Neural crest cell (in vitro differentiated cells): ENCODE data around the gene AMDHD1. TPM values are rescaled to one million over a fixed set of nuclear protein-coding genes. Genes with fewer than 3 reads are reported as not detected.

Experiments used
- DNase-seq: peaks from one replicate; pipeline ENCODE4 v3.0.0; 2021; ENCODE audit warnings: low read depth, mixed read lengths, low spot score
- H3K27ac Mint-ChIP-seq: one replicate; pipeline ENCODE4 v1.8.0; 2021; ENCODE audit warnings: mild to moderate bottlenecking, mixed read lengths; ENCODE audit not compliant: unreplicated experiment
- H3K27me3 Mint-ChIP-seq: 2 replicates; pipeline ENCODE4 v1.8.0; 2021; ENCODE audit warnings: low read depth, mild to moderate bottlenecking, mixed read lengths
- H3K36me3 Mint-ChIP-seq: 2 replicates; pipeline ENCODE4 v1.8.0; 2021; ENCODE audit warnings: low read depth, mild to moderate bottlenecking, mixed read lengths
- H3K4me1 Mint-ChIP-seq: 2 replicates; pipeline ENCODE4 v1.8.0; 2021; ENCODE audit warnings: mixed read lengths
- H3K4me3 Mint-ChIP-seq: one replicate; pipeline ENCODE4 v1.8.0; 2021; ENCODE audit warnings: mild to moderate bottlenecking, mixed read lengths
- H3K9me3 Mint-ChIP-seq: 2 replicates; pipeline ENCODE4 v1.8.0; 2021; ENCODE audit warnings: mixed read lengths
- CTCF ChIP-seq: fragments of 200-600 bp; sonication (generic); conservative IDR thresholded peaks from 2 replicates; pipeline ENCODE4 v1.5.0; 2021; ENCODE audit warnings: antibody characterized with exemption, mild to moderate bottlenecking
- total RNA-seq: library from RNA; stranded (reverse); gene quantifications from 2 replicates; pipeline ENCODE4 v1.2.1, GENCODE V29; 2021

The AMDHD1 gene
- total RNA-seq, 1 donor from 2014 or later = 0.30 TPM

DNA sequence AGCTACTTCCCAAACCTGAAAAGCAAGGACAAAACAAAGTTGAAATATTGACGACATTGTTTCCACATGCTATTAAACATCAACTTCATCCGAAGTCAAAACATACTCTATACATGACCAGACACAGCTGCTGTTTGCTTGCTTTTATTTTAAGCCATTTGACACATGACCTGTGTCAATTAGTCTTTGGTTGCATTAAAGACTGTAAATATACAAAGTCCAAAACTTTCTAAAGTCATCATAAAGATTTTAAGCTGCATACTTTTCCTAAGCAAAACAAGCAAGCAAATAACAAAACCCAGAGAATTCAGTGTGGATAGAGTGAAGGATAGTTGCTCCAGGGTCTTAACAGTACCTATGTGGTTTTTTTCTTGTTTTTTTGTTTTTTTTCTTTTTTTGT lies 31.2 kb downstream of the AMDHD1 start:
- H3K4me3 Mint-ChIP-seq = no peak overlapping the region
- no peaks in the 10 kb centered on the region for H3K27me3 Mint-ChIP-seq
- no peak for DNase-seq
- H3K4me1 Mint-ChIP-seq = no peaks in the 10 kb centered on the region
- peaks cover 3% of the 10 kb centered on the region for H3K9me3 Mint-ChIP-seq
- no peak for TF ChIP-seq CTCF
- H3K36me3 Mint-ChIP-seq = no peaks in the 10 kb centered on the region
- H3K27ac Mint-ChIP-seq = no peak overlapping the region

DNA sequence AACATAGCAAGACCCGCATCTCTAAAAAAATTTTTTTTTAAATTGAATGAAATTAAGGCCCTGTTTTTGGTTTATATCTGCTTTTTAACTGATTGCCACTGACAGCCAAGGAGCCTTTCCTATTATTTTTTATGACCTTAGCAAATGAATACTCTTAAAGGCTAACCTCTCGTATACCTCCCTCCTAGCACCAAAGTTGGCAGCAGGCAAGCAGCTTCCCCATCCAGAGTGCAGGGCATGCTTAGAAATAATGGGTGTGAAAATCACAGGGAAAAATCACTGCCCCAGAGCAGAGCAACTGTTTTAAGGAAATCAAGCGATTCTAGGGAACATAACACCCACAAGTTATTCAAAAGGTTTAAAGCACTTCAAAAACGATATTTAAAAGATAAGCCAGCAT lies 32.4 kb downstream of the AMDHD1 start:
- Mint-ChIP-seq H3K36me3 (no peaks in the 10 kb centered on the region), H3K27ac (no peak overlapping the region), H3K9me3 (no peaks in the 10 kb centered on the region), H3K4me1 (no peaks in the 10 kb centered on the region), H3K4me3 (no peak overlapping the region), H3K27me3 (no peaks in the 10 kb centered on the region)
- TF ChIP-seq CTCF = no peak
- DNase-seq = no peak

DNA sequence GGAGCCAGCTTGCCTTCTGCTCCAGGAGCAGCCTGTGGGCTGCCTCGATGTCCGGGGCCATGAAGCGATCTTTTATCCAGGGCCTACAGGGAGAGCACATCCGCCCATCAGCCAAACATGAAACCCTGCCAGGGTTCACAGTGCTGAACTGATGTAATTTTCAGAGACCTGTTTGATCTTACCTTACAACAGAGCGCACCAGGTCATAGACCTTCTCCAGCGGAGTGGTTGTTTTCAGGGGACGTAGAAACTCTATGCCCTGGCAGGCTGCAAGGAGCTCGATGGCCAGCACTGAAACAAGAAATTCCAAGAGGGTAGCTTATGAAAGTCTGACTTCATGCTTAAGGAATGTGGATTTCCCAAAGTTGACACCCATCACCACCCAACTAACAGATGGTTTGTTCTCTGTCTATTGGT lies 33.3 kb downstream of the AMDHD1 start:
- no peak for TF ChIP-seq CTCF
- Mint-ChIP-seq H3K9me3 (no peaks in the 10 kb centered on the region), H3K27ac (no peak overlapping the region), H3K36me3 (no peaks in the 10 kb centered on the region), H3K4me1 (no peaks in the 10 kb centered on the region), H3K4me3 (no peak overlapping the region), H3K27me3 (no peaks in the 10 kb centered on the region)
- no peak for DNase-seq

DNA sequence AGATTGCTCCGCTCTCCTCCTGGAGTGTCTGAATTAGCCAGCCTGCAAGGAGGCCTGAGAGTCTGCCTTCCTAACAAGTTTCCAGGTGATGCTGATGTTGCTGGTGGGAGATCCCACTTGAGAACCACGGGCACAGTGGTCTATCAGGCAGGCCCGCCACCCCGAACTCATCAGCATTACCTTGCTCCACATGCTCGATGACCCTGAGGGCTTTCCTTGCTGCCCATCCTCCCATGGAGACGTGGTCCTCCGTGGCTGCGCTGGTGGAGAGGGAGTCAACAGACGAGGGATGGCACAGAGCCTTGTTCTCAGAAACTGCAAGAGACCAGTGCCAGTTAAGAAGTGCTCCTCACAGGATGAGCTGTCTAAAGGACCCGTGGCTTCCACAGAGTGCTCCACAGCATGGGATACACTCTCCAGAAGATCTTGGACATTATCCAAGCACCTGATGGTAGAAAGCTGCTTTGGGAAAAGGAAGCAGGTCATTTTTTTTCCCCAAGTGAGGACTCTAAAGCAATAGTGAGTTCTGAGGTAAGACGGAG lies 34.7 kb downstream of the AMDHD1 start:
- Mint-ChIP-seq H3K4me1 (no peaks in the 10 kb centered on the region), H3K36me3 (no peaks in the 10 kb centered on the region), H3K4me3 (no peak overlapping the region), H3K27me3 (no peaks in the 10 kb centered on the region), H3K9me3 (no peaks in the 10 kb centered on the region), H3K27ac (no peak overlapping the region)
- no peak for TF ChIP-seq CTCF
- DNase-seq = no peak

GRCh38 chr12:95978351-95978750 lies 35.2 kb downstream of the AMDHD1 start:
- Mint-ChIP-seq H3K4me1 (no peaks in the 10 kb centered on the region), H3K9me3 (no peaks in the 10 kb centered on the region), H3K4me3 (no peak overlapping the region), H3K27ac (no peak overlapping the region), H3K27me3 (no peaks in the 10 kb centered on the region), H3K36me3 (no peaks in the 10 kb centered on the region)
- TF ChIP-seq CTCF = no peak
- no peak for DNase-seq

DNA sequence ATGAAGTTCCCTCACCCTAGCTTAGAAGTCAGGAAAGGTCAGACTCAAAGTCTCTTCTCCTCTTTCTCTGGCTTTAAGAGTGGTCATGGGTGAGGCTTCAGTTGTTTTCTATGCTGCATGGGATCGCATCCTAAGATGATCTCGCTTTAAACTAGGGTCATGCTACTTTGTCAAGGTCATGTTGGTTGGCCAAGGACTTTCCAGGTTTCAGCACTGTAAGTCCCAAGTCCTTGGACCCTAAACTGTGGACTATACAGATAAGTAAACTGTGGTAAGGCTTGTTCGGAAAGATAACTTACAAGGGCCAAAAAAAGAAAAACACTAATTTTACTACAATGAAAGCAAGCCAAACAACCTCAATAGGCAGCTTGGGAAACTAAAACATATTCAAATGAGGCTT lies 35.6 kb downstream of the AMDHD1 start:
- no peak for TF ChIP-seq CTCF
- DNase-seq = no peak
- Mint-ChIP-seq H3K27ac (no peak overlapping the region), H3K9me3 (no peaks in the 10 kb centered on the region), H3K4me3 (no peak overlapping the region), H3K36me3 (no peaks in the 10 kb centered on the region), H3K27me3 (no peaks in the 10 kb centered on the region), H3K4me1 (no peaks in the 10 kb centered on the region)
